ENCODE data around the gene MT3.

The MT3 gene

DNA sequence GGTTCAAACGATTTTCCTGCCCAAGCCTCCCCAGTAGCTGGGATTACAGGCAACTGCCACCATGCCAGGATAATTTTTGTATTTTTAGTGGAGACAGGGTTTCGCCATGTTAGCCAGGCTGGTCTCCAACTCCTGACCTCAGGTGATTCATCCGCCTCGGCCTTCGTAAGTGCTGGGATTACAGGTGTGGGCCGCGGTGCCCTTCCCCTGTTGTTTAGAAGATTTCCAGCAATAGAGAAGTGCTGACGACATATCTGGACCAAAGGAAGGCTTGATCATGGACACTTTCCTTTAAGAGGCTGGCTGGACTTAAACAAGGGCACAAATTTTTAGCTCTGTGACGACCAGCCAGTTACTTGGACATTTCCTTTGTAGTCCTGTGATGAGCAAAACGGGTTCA lies 41.9 kb downstream of the MT3 start:
- TF ChIP-seq, protein P1, sequence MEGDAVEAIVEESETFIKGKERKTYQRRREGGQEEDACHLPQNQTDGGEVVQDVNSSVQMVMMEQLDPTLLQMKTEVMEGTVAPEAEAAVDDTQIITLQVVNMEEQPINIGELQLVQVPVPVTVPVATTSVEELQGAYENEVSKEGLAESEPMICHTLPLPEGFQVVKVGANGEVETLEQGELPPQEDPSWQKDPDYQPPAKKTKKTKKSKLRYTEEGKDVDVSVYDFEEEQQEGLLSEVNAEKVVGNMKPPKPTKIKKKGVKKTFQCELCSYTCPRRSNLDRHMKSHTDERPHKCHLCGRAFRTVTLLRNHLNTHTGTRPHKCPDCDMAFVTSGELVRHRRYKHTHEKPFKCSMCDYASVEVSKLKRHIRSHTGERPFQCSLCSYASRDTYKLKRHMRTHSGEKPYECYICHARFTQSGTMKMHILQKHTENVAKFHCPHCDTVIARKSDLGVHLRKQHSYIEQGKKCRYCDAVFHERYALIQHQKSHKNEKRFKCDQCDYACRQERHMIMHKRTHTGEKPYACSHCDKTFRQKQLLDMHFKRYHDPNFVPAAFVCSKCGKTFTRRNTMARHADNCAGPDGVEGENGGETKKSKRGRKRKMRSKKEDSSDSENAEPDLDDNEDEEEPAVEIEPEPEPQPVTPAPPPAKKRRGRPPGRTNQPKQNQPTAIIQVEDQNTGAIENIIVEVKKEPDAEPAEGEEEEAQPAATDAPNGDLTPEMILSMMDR (conservative IDR thresholded peaks at IDR 0.05; ENCODE audit: low read length) = no peak
- no peak overlapping the region for H3K4me3 ChIP-seq (ENCODE audit: low read length)
- no peak for DNase-seq (ENCODE audit: low read depth)

DNA sequence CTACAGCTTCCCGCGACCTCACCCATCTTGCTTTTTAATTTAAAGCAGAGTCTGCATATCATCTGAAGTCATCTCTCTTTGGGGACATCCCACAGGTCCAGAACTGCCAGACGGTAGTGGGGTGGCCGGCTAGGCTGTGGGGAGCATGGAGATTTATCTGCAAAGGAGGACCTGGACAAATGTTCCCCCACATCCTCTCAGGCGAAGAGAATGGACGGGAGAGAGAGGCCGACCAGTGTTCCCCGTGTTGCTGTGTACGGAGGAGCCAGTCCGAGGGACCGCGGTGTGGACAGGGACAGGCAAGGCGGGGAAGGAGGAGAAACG lies 42.5 kb downstream of the MT3 start:
- H3K4me3 ChIP-seq (ENCODE audit: low read length) = peak overlapping the region; percentile 60
- TF ChIP-seq, protein P1 (conservative IDR thresholded peaks at IDR 0.05; ENCODE audit: low read length) = no peak
- no peak for DNase-seq (ENCODE audit: low read depth)

DNA sequence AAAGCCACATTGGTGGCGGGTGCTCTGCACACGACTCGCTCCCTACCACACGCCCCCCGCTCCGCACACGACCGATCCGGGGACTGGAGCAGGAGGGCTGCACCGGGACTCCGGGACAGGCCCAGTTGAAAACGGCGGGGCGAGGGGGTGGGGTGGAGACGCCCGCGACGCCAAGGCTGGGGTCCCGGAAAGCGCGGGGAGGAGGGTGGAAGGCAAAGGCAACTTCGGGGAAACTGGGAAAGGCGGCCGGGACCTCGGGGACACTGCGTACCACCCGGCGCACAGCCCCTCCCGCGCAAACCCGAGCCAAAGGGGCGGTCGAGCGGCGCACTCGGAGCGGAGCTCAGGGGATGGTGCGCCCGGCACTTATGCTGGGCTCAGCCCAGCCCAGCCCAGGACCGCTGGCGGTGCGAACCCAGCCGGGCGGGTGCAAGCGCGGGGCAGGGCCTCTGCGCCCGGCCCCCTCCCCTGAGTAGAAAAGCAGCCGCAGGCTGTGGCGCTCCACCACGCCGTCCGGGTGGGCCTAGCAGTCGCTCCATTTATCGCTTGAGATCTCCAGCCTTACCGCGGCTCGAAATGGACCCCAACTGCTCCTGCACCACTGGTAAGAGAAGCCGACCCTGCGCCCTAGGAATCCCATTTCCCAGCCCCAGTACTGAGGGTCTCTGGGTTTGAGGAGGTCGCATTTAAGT lies 43.0 kb downstream of the MT3 start, which contains the start of gene MT1M:
Gene MT1M, plus strand, starts transcription at position 504 of the 692 bp plus-strand sequence. Its CDS starts 73 bp downstream, at position 577.
- DNase-seq (ENCODE audit: low read depth) = no peak
- H3K4me3 ChIP-seq (ENCODE audit: low read length) = peak within 1 kb of the TSS; percentile 60
- TF ChIP-seq, protein P1 (conservative IDR thresholded peaks at IDR 0.05; ENCODE audit: low read length) = no peak

DNA sequence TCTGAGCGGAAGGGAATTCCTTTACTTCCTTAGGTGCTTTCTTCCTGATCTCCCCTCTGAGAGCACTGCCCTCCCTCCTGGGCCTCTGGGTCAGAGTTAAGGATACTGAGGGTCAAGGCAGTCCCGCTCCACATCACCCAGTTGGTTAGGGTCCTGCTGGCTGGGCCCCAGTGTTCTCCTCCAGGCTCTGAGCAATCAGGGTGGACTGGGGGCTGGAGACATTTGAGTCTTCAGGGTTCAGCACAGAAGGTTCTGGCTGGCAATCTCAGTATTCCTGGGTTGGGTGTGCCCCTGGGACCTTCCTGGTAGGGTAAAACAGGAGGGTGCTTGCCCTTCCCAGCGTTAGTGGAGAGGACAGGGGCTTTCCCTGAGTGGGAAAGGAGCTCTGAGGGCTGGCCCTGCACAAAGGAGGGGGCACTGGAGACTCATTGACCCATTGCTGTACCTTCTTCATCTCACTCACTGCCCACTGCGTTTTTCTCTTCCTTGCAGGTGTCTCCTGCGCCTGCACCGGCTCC lies 43.6 kb downstream of the MT3 start:
- TF ChIP-seq, protein P1 (conservative IDR thresholded peaks at IDR 0.05; ENCODE audit: low read length) = no peak
- peak overlapping the region; percentile 60 for H3K4me3 ChIP-seq (ENCODE audit: low read length)
- no peak for DNase-seq (ENCODE audit: low read depth)

DNA sequence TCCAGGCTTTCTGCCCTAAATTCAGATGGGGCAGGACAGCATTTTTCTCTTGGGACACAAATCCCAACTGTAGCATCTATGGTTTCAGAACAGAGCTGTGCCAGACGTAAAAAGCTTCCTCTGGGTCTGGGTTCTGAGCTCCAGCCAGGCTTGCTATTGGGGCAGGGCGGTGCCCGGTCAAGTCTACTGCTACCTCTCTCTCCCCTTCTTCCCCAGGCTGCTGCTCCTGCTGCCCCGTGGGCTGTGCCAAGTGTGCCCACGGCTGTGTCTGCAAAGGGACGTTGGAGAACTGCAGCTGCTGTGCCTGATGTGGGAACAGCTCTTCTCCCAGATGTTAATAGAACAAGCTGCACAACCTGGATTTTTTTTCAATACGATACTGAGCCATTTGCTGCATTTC lies 44.2 kb downstream of the MT3 start:
- TF ChIP-seq, protein P1 (conservative IDR thresholded peaks at IDR 0.05; ENCODE audit: low read length) = no peak
- no peak for DNase-seq (ENCODE audit: low read depth)
- no peak overlapping the region for H3K4me3 ChIP-seq (ENCODE audit: low read length)

DNA sequence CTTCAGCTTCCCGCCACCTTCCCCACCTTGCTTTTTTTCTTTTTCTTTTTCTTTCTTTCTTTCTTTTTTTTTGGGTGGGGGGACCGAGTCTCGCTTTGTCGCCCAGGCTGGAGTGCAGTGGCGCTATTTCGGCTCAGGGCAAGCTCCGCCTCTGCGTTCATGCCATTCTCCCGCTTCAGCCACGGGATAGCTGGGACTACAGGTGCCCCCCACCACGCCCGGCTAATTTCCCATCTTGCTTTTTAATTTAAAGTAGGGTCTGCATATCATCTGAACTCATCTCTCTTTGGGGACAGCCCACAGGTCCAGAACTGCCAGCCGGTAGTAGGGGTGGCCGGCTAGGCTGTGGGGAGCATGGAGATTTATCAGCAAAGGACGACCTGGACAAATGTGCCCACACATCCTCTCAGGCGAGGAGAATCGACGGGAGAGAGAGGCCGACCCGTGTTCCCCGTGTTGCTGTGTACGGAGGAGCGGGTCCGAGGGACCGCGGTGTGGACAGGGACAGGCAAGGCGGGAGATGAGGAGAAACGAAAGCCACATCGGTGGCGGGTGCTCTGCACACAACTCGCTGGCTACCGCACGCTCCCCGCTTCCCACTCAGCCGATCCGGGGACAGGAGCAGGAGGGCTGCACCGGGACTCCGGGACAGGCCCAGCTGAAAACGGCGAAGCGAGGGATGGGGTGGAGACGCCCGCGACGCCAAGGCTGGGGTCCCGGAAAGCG lies 45.5 kb downstream of the MT3 start:
- DNase-seq (ENCODE audit: low read depth) = no peak
- H3K4me3 ChIP-seq (ENCODE audit: low read length) = no peak overlapping the region
- TF ChIP-seq, protein P1 (conservative IDR thresholded peaks at IDR 0.05; ENCODE audit: low read length) = no peak
